Fibroblast of skin of left biceps (primary cell): ENCODE results near the gene S100A4.
"Not testable (repeated sequence)": the region's sequence is repeated elsewhere in the genome, so short reads cannot be mapped to it uniquely, and the experiment has no call there.

ENCODE experiments used
- DNase-seq, 2 experiments: peaks; one replicate each; pipeline ENCODE4 v3.0.0-alpha.2; 2013; ENCODE audit warnings: low read depth in 2 of 2

S100A4 gene

DNA sequence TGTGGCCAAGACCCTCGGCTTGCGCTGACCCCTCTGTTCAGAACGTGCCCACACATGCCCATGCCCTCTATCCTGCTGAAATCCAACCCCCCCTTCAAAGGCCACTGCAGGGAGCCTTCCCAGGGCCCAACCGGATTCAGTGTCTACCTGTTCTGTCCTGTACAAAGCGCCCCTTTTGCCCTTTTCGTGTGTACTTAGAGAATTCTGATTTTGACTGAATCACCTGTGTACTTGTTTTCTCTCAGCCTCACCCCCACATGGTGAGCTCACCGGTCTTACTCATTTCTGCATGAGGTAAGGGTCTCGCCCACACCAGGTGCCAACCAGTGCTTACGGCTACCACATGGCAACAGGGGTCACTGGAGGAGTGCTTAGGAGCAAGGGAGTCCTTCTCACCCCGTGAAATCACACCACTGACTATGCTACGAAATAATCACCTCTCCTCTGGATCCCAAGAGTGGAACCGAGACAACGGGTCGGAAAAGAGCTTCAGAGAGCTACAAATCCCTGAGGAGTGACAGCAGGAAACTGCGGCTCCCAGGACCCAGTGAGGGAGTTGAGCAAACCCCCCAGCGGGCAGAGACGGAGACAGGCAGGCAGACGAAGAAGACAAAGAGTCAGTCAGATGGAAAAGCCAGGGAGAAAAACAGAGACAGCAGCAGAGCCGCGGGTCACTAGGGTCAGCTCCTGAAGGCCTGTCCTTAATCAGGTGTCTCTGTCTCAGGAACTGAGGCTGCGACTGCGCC is 22.2 kb upstream of the S100A4 start:
- no peak for DNase-seq

DNA sequence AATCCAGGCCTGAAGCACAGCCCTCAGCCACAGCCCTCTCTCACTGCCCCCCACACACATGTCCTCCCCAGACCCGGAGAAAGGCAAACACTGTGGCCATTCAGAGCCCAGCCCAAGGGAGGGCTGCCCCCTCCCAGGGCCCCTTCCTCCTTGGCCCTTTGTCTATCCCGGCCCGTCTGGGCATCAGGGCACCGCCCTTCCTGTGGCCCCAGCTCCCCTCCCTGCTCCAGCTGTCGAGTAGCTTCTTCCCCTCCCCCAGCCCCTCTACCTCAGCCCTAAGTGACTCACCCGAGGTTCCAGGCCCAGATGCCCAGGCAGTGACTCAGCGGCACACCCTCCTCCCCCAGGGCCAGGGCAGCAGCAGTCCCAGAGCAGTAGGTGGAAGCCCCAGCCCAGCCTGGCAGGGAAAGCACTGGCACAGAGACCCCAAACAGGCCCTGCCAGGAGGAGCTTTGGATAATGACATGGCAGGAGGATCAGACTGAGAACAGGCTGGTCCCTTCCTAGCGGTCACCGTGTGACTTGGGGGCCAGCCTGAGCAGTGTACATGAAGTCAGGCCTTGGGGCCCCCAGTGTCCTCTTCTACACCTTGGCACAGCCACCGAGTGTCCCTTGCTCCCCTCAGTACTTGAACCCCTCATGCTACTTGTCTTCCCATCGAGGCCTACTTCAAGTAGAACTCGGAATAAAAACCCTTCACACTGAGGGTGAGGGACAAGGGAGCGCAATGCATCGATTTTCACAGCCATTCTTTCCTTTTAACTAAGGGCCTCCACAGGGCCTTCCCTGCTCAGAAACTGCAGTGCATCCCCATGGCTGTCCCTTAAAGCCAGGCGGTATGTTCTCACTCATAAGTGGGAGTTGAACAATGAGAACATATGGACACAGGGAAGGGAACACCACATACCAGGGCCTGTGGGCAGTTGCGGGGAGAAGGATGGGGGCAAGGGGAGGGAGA is 21.1 kb upstream of the S100A4 start:
- peak; percentile 91 to 92 for DNase-seq

DNA sequence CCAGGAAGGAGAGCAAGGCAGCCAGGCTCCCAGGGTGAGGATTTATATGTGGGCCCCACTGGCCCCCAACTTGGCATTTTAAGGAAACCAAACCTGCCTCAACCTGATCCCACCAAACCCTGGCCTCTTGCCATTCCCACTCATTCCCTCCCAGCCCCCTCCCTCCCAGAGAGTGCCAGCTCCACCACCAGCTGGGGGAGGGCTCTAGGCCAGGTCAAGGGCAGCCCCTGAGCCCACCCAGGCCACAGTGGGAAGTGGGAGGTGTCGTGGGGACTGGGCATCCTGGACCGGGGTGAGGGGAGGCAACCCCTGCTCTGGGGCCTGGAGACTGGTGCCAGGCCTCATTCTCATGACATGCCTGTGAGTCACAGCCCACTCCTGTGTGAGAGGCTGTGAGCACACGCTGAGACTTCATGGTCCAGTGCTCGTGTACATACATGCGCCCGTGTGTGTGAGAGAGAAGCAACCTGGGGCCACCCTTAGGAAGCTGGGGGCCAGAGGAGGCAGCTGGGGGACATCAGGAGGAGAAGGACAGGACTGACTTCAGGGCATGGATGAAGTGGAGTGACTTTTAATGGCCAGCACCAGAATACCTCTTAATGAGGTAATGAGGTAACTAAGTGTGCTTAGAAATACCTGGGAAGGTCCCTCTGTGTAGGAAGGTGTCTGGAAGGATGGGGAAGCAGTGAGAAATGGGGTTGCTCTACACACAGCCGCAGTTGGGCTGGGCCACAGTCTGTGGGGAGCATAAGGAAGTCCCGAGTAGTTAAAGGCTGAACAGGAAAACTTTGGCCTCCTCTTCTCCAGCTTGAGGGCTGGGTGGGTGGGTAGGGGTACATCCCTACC is 20.1 kb upstream of the S100A4 start, which contains the start of gene S100A2:
Gene S100A2, minus strand, starts transcription at position 316 of the 846 bp plus-strand sequence. CDS start 1,967 bp downstream, outside the sequence.
- DNase-seq: peak; percentile 66 to 71

DNA sequence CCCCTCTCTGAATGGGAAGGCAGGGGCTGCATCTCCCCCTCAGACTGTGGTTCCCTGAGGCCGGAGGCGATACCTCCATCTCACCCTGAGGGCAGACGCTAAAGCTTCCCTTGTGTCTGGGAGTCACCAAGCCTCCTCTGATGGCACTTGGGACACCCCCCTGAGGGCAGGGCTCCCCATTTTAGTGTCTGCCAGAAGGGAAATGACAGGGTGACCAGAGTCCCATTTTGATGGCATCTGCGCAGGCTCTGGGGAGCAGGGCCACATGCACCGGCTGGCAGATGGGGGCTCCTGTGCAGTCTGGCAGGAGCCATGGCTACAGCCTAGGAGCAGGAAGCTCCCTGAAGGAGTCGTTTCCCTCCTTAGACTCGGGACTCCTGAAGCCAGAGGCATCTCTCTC is 18.4 kb upstream of the S100A4 start:
- DNase-seq: no peak

DNA sequence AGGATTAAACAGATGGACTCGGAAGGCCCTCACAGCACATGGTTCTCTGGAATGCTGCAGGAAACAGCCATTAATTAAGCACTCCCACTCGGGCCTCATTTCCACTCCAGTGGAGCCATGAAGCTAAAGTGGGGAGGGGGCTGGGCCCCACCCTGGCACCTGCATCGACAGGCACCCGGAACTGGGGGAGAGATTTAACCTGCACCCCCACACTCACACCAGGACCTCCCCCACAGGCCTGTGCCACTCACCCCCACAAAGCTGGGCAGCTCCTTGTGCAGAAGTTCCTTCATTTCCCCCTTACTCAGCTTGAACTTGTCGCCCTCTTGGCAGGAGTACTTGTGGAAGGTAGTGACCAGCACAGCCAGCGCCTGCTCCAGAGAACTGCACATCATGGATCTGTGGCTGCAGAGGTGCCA is 17.9 kb upstream of the S100A4 start:
- no peak for DNase-seq

DNA sequence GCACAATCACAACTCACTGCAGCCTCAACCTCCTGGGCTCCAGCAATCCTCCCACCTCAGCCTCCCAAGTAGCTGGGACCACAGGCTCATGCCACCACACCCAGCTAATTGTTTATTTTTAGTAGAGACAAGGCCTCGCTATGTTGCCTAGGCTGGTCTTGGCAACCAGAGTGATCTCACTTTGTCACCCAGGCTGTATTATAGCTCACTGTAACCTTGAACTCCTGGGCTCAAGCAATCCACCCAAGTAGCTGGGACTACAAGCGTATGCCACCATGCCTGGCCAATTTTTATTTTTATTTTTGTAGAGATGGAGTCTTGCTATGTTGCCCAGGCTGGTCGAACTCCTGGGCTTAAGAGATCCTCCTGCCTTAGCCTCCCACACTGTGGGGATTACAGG is 16.4 kb upstream of the S100A4 start:
- DNase-seq: not testable (repeated sequence)

DNA sequence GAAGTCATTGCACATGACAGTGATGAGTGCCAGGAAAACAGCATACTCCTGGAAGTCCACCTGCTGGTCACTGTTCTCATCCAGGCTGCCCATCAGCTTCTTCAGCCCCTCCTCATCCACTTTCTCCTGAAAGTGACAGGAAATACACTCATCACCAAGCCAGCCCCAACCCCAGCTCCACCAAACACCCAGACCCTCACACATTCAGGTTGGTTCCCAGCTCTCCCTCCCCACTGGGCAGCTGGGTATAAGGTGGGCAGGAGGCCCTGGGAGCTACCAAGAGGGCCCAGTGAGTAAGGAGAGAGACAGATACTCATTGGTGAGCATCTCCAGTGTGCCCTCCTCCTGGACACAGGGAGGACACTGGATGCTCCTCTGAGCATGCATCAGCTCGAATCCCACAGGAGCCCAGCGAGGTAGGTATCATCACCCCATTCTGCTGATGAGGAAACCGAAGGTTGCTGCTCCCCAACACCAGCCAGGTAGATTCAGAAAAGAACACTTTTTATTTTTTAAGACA is 15.9 kb upstream of the S100A4 start:
- no peak for DNase-seq

DNA sequence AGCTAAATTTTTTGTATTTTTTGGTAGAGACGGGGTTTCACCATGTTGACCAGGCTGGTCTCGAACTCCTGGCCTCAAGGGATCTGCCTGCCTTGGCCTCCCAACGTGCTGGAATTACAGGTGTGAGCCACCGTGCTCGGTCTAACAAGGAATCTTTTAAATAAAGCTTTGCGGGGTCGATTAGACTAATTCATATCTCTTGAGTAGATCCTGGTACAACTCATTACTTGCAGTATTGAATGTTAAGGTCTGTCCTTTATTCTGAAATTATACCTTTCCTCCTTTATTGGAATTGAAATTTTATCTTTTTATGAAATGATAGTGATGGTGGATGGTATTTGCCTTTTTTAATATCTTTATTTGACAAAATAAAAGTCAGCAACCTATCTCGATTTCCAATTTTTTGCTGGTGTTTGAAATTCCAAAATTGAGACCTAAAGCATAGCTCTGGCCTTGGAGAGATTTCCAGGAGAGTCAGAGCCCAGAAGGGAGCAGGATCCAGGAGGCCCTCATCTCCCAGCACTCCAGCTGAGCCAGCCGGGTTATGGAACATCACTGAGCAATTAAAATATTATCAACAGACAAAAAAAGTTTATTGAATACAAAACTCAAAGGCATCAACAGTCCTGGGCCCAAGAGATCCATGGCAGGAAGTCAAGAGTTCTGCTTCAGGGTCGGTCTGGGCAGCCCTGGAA is 15.3 kb upstream of the S100A4 start:
- no peak for DNase-seq

DNA sequence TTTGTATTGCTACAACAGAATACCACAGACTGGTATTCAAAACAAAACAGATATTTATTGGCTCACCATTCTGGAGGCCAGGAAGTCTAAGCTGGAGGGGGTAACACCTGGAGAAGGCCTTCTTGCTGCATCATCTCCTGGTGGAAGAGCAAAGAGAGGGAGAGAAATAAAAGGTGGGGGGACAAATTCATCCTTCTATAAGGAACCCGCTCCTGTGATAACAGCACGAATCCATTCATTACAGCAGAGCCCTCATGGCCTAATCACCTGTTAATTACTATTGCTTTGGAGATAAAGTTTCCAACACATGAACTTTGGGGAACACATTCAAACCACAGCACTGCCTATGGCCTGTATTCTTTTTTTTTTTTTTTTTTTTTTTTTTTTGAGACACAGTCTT is 14.6 kb upstream of the S100A4 start:
- no peak for DNase-seq

DNA sequence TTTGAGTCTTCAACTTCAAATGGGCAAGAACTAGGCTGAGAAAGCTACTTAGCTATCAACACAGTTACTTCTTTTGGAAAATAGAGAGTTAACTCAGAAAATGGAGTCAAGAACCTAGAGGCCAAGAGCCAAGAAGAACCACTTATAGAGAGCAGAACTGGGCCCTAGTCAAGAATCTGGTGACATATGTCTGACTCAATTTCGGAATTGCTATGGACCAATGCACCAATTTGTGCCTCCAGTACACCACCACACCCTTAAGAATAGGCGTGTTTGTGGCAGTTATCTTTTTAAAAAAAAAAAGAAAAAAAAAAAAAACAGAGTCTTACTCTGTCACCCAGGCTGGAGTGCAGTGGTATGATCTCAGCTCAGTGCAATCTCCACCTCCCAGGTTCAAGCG is 12.3 kb upstream of the S100A4 start:
- no peak for DNase-seq

DNA sequence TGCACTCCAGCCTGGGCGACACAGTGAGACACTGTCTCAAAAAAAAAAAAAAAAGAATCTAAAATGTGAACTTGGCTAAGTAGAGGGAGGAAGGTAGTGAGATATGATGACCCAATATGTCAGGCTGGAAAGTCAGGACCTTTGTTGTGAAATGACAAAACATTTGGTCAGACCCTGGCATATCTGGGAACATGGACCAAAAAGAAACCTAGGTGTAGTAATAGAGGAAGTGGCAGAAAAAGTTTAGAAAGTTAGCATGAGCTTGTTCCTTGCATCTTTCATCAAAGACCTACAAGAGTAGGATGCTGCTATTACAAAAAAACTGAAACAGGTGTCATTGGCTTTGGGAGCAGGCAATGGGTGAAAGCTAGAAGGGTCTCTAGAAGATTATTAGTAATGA is 10.7 kb upstream of the S100A4 start:
- DNase-seq: no peak

DNA sequence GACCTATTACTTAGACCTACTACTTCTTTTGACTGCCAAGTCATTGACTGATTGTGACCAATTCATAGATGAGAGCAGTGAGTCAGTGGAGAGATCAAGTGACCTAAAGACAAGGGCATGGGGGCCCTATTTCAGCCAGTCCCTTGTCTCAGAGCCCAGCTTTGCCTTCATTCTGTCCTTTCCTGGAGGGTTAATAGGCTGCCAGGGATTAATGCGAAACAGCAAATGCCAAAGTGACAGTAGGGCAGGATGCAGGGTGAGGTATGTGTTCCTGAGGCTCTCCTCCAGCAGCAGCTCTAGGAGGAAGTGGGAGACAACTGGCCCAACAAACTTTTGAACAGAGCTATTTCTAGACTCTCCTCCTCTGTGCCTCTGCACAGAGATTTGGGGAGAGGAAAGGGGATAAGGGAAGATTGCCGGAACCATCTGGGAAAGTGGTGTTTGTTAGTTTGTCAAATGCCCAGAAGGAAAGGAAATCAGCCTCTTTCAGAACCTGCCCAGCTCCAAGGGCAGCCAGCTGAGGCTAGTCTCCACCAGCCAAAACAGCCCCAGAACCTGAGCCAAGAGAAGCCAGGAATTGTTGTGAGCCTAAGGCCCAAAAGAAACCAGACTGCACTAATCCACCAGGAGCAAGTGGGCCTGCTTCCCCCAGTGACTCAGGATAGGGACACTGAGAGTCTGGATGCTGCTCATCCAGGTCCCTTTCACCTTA is 8.4 kb upstream of the S100A4 start:
- DNase-seq: no peak

DNA sequence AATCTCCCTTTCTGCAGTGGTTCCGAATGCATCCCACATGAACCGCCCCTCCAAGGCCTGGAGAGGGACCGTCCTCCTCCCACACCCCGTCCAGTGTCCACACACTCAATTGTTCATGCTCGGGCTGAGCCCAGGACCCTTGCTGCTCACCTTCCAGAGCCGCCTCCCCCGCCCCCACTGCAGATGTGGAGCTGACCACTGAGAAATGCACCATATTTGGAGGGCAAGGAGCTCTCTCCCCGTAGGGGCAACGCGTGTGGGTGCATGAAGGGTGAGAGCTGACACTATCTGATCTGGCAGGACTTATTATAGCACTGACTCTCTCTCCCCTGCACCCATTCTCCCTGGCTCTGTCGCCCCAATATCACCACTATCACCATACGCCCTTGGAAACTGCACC is 7.5 kb upstream of the S100A4 start:
- no peak for DNase-seq

DNA sequence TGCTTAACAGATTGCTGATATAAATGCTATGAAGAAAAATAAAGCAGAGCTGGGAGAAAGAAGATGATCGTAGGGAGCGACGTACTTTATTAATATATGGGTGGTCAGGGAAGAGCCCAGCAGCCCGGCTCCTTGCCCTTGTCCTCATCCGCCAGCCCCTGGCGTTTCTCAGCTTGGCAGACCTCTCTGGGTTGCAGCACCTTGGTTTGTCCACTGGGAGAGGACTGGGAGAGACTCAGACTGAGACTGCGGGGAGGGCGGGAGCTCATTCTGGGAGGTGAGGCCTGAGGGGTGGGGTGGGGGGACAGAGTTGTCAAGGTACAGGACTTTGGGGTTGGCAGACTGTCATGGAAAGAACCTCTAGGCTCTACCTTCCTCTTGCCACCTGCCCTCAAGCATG is 6.7 kb upstream of the S100A4 start:
- DNase-seq: no peak

DNA sequence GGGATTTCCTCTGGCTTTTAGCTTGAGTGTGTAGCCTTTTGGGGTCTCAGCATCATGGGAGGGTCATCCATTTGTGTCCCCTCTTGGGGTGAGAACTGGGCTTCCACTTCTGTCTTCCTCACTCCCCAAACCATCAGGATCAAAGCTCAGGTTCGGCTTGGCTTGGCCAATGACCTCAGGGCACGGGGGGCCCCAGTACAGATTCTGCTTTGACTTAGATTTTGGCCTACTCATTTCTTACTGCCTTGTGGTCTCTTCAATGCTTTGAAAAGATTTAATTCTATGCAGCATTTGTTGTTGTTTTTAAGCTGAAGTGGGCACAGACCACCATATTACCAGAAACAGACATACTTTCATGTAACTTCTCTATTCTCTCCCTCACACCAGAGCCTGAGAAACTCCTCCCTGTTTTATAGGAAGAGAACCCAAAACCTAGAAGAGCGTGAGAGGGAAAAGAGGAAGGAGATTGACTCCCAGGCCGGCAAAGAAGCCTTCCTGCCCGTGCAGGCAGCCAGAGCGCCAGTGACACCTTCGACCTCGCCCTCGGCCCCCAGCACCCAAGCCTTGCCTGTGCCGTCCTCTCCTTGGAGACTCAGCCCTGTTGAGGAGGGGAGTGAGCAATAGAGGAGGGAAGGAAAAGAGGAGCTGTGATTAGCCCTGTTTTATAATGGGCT is 5.4 kb upstream of the S100A4 start:
- no peak for DNase-seq

DNA sequence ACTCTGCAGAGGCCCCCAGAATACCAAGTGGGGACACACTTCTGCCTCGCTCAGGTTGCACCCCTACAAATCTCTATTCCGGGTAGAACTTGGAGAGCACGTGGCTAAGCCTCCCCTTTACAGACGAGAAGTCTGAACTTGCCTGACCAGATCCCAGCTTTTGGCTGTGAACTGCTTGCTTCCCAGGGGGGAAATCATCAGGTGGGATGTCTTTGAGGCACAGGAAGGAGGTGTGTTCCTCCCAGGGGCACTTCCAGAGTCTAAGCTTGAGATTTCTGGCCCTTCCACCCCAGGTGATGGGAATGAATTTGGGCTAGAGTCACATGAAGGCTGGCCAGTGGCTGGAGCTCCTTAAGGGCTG is 4.8 kb upstream of the S100A4 start:
- no peak for DNase-seq

DNA sequence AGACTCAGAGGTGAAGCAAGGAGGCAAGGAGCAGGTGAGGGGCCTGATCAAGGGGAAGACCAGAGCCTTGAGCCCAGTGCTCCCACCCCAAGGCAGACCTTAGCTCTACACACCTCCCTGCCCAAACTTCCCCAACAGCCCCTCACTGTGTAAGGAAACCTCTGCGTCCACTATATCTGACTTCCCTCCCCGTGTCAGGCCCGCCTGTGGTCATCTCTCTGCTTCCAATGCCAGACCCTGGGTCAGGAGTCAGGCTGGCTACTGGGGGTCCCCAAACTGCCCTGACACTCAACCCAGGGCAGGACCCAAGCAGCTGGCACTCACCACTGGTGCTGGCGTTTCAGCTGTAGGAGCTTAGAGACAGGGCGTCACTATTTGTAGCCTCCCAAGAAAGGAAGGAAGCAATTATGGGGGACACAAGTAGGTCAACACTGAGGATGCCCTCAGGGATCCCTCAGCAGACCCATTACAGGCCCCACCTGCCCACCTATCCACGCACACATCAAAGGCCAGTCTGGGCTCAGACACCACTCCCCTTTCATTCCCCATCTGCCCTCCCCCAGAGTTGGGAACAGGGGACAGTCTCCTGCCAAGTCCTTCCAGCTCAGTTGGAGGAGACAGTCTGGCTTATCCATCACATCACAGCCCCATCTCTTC is 4.3 kb upstream of the S100A4 start:
- no peak for DNase-seq

DNA sequence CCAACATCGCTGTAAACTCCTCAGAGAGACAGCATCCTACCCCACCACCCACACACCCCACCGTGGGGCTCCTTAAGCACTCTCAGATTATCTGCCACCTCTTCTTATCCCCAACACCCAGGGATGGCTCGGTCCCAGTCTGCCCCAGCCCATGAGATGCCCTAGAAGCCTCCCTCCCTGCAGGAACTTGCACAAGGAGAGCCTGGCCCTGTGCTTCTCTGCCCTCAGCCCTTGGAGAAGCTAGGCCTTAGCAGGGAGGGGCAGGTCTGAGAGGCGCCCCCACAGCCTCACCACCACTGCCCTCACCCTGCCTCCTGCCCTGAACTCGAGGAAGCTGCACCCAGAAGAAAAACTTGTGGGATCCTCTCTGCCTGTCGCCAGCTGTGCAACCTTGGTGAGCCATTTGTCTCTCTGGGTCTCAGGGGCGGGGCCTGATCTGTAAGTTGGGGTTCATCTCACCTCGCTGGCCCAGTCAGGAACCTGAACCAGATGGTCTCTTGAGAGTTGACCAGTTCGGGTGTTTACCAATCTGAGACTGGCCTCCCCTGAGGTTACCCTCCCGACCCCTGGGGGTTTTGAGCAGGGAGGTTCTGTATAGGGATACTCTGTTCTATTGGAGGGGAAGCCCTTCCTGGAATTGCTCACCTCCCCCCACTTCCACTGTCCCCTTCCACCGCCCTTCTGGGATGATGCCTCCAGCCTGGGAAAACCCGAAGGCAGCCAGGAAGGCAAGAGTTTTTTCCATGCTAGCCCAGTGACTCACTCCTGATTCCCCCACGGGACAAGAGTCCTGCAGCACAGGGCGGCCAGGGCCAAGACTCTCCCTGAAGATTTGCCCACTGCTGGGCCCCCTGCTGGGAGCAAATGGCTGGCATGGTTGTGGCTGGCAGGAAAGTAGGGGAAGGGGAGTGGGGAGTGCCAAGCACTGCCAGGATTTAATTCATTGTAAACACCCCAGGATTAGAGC is 3.4 kb upstream of the S100A4 start, which contains the start of gene S100A3:
Gene S100A3, minus strand, starts transcription at position 537 of the 967 bp plus-strand sequence. CDS start 773 bp downstream, outside the sequence.
- peak; percentile 61 to 66 for DNase-seq
